Body of pancreas (tissue), 4 donors: ENCODE data around the gene CTTN.

Experiments
- POLR2A ChIP-seq, 3 donors: fragments of 450-650 bp; IDR thresholded peaks; one replicate each; pipeline ENCODE4 v1.6.1; 2016; ENCODE audit warnings: antibody characterized with exemption in 3 of 3, mild to moderate bottlenecking in 2 of 3
- TF ChIP-seq, protein P1 (sequence below), 7 experiments: fragments of 450-650 bp in 4 of 7; fragments of 200-600 bp in 3 of 7; sonication (generic) in 3 of 7; IDR thresholded peaks; one replicate each; pipeline ENCODE4 v1.5.1; 2016 to 2019; ENCODE audit warnings: antibody characterized with exemption in 7 of 7

GRCh38 chr11:70429428-70429705 lies 31.0 kb downstream of the CTTN start:
- TF ChIP-seq, protein P1, sequence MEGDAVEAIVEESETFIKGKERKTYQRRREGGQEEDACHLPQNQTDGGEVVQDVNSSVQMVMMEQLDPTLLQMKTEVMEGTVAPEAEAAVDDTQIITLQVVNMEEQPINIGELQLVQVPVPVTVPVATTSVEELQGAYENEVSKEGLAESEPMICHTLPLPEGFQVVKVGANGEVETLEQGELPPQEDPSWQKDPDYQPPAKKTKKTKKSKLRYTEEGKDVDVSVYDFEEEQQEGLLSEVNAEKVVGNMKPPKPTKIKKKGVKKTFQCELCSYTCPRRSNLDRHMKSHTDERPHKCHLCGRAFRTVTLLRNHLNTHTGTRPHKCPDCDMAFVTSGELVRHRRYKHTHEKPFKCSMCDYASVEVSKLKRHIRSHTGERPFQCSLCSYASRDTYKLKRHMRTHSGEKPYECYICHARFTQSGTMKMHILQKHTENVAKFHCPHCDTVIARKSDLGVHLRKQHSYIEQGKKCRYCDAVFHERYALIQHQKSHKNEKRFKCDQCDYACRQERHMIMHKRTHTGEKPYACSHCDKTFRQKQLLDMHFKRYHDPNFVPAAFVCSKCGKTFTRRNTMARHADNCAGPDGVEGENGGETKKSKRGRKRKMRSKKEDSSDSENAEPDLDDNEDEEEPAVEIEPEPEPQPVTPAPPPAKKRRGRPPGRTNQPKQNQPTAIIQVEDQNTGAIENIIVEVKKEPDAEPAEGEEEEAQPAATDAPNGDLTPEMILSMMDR (IDR thresholded peaks at IDR 0.05), result no peak
- TF ChIP-seq POLR2A (IDR thresholded peaks at IDR 0.05), result no peak
